Right atrium auricular region (tissue), 2 donors: ENCODE measurements around the gene AK4. TPM values are rescaled to one million over a fixed set of nuclear protein-coding genes. Genes with fewer than 3 reads are reported as not detected.
A peak's percentile ranks its signal among the peaks of the same experiment; 100 is the strongest.

Experiments used
- DNase-seq: peaks from one replicate; pipeline ENCODE4 v3.0.0-alpha.2; 2019; ENCODE audit warnings: low spot score
- H3K27ac ChIP-seq, 2 donors: fragments of 200-600 bp; sonication (generic); 1 replicate in 1 of 2; 2 replicates in 1 of 2; pipeline ENCODE4 v1.5.1; 2016 to 2019
- H3K27me3 ChIP-seq, 2 donors: fragments of 200-600 bp; sonication (generic); one replicate each; pipeline versions ENCODE4 v1.5.1 to v1.6.0; 2017 to 2019
- H3K36me3 ChIP-seq: fragments of 200-600 bp; sonication (generic); one replicate; pipeline ENCODE4 v1.5.1; 2016
- H3K4me1 ChIP-seq, 2 donors: fragments of 200-600 bp; sonication (generic); one replicate each; pipeline versions ENCODE4 v1.5.1 to v1.6.0; 2017 to 2019
- H3K4me3 ChIP-seq, 2 donors: fragments of 200-600 bp; sonication (generic); 1 replicate in 1 of 2; 2 replicates in 1 of 2; pipeline ENCODE4 v1.5.1; 2017 to 2019; ENCODE audit warnings: mild to moderate bottlenecking in 1 of 2, moderate library complexity in 1 of 2
- H3K9me3 ChIP-seq, 2 donors: fragments of 200-600 bp; sonication (generic); one replicate each; pipeline ENCODE4 v1.5.1; 2019
- CTCF ChIP-seq, 2 donors: fragments of 200-600 bp; sonication (generic); IDR thresholded peaks; one replicate each; pipeline ENCODE4 v1.5.1; 2019; ENCODE audit warnings: antibody characterized with exemption in 2 of 2
- total RNA-seq, 2 donors: library from RNA; depleted of rRNA; stranded (reverse); fragments of >200 nt; gene quantifications; one replicate each; pipeline ENCODE4 v1.1.0, GENCODE V29; 2016

AK4 gene
- total RNA-seq, 2 donors from 2014 or later = 59.7 to 80.9 TPM

GRCh38 chr1:65245295-65245694 is 97.3 kb downstream of the AK4 start:
- no peak for DNase-seq

GRCh38 chr1:65247419-65248359 is 99.7 kb downstream of the AK4 start:
- H3K36me3 ChIP-seq = no peaks in the 10 kb centered on the region
- no peaks in the 10 kb centered on the region for H3K27me3 ChIP-seq
- H3K27ac ChIP-seq = peak overlapping the region in 1 of 2 donors; percentile 27
- H3K4me1 ChIP-seq = no peaks in the 10 kb centered on the region
- no peak overlapping the region for H3K4me3 ChIP-seq
- H3K9me3 ChIP-seq = no peaks in the 10 kb centered on the region
- no peak for DNase-seq
- no peak for TF ChIP-seq CTCF (IDR thresholded peaks at IDR 0.05)

More at GRCh38 chr1:65245295-65245694, 97.3 kb downstream of the AK4 start:
- H3K27me3 ChIP-seq = no peaks in the 10 kb centered on the region
- no peaks in the 10 kb centered on the region for H3K9me3 ChIP-seq
- H3K4me3 ChIP-seq = no peak overlapping the region
- no peaks in the 10 kb centered on the region for H3K36me3 ChIP-seq
- H3K27ac ChIP-seq = no peak overlapping the region
- no peaks in the 10 kb centered on the region for H3K4me1 ChIP-seq
- TF ChIP-seq CTCF (IDR thresholded peaks at IDR 0.05) = no peak

DNA sequence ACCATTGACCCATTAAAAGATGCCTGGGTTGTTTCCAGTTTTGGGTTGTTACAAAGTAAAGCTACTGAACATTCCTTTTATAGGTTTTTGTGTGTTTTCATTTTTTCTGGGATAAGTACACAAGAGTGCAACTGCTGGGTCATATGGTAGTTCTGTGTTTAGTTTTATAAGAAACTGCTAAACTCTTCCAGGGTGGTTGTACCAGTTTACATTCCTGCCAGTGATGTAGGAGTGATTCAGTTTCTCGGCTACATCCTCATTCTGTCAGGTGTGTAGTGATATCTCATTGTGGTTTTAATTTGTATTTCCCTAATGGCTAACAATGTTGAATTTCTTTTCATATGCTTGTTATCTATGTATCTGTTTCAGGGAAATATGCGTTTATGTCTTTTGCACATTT is 102.8 kb downstream of the AK4 start:
- Histone ChIP-seq H3K27ac (no peak overlapping the region), H3K9me3 (no peaks in the 10 kb centered on the region), H3K4me3 (no peak overlapping the region)

GRCh38 chr1:65253800-65254319 is 105.9 kb downstream of the AK4 start:
- H3K4me3 ChIP-seq = peak overlapping the region; percentile 73 to 89
- H3K4me1 ChIP-seq = peaks cover 0 to 20% of the 10 kb centered on the region in 2 donors
- no peak for DNase-seq
- no peaks in the 10 kb centered on the region for H3K27me3 ChIP-seq
- peak overlapping the region; percentile 66 to 84 for H3K27ac ChIP-seq
- TF ChIP-seq CTCF (IDR thresholded peaks at IDR 0.05) = no peak
- no peaks in the 10 kb centered on the region for H3K9me3 ChIP-seq
- no peaks in the 10 kb centered on the region for H3K36me3 ChIP-seq

More for the DNA sequence above, 102.8 kb downstream of the AK4 start:
- Histone ChIP-seq H3K27me3 (no peaks in the 10 kb centered on the region), H3K36me3 (no peaks in the 10 kb centered on the region), H3K4me1 (peaks cover 0 to 12% of the 10 kb centered on the region in 2 donors)
- no peak for TF ChIP-seq CTCF (IDR thresholded peaks at IDR 0.05)
- no peak for DNase-seq

GRCh38 chr1:65254320-65255034 is 106.5 kb downstream of the AK4 start:
- peaks cover 0 to 20% of the 10 kb centered on the region in 2 donors for H3K4me1 ChIP-seq
- H3K9me3 ChIP-seq = no peaks in the 10 kb centered on the region
- peak overlapping the region; percentile 84 to 85 for H3K27ac ChIP-seq
- H3K4me3 ChIP-seq = peak overlapping the region; percentile 73 to 89
- H3K27me3 ChIP-seq = no peaks in the 10 kb centered on the region
- DNase-seq = no peak
- TF ChIP-seq CTCF (IDR thresholded peaks at IDR 0.05) = no peak
- no peaks in the 10 kb centered on the region for H3K36me3 ChIP-seq
